Stimulated activated CD8-positive, alpha-beta memory T cell treated with anti-CD3 and anti-CD28 coated beads, Interleukin-7, amount 100 ng/mL, for 48 hours (primary cell): Measurements from ENCODE around the gene MAN1A1.

ENCODE experiments used
- DNase-seq, 2 donors: peaks; one replicate each; pipeline ENCODE4 v3.0.0-alpha.2; 2020; ENCODE audit warnings: low read depth in 1 of 2; ENCODE audit errors: extremely low read depth in 1 of 2

The MAN1A1 gene

DNA sequence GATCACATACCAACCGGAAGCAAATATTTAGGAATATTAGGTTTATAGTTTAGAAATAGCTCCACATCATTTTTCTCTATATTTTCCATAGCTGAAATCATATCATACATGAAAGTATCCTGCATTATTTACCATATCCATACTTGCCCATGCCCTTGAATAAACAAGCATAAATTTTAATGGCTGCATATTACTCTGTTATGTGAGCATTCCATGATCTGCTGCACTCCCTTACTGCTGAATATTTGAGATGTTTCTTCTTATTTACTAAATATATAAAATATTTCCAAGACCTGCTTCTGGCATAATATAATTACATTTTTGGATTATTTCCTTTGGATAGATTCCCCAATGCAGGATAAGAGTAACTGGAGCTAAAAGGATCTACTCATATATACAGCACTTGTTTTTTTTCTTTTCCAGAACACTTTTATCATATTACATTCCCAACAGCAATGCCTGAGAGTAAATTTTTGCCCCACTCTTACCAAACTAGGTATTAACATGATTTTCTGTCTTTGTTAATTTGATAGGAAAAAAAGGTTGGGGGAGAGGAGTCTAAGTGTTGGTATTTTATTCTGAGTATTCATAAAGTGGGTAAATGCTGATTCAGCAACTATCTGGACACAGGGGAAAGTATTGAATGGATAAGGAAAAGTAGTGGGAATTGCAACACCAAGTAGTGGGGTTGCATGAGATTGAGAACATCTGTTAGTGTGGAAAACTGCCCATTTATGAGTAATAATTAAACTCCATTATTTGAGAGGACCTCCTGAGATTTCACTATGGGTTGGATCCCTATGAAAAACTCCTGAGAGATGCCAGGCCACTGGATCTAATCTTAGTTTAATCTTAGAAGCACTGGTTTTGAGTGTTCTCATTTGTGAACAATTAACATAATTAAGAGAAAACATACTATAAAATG is 76.0 kb downstream of the MAN1A1 start:
- no peak for DNase-seq

GRCh38 chr6:119270545-119270944 is 79.0 kb downstream of the MAN1A1 start:
- no peak for DNase-seq

- no peak for DNase-seq
Observed at GRCh38 chr6:119269266-119270103, 80.1 kb downstream of the MAN1A1 start.

GRCh38 chr6:119267126-119267905 is 82.2 kb downstream of the MAN1A1 start:
- no peak for DNase-seq

- DNase-seq, result no peak
Observed at GRCh38 chr6:119264854-119265397, 84.6 kb downstream of the MAN1A1 start.

GRCh38 chr6:119262612-119263011 is 86.9 kb downstream of the MAN1A1 start:
- no peak for DNase-seq

DNA sequence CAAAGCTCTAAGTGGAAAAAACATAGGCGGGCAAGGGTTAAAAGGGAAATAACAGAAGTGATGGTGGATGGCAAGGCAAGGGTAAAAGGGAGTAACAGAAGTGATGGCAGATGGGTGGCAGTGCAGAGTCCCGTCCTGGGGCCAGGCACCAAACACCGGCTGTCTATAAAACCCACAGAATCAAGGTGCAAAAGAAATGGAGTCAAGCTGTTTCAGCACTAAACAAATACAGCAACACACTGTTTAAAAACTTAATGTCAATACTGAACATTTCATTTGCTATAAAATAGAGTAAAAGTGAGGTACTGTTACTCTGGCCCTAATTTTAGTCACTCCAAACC is 87.6 kb downstream of the MAN1A1 start:
- DNase-seq, result no peak

DNA sequence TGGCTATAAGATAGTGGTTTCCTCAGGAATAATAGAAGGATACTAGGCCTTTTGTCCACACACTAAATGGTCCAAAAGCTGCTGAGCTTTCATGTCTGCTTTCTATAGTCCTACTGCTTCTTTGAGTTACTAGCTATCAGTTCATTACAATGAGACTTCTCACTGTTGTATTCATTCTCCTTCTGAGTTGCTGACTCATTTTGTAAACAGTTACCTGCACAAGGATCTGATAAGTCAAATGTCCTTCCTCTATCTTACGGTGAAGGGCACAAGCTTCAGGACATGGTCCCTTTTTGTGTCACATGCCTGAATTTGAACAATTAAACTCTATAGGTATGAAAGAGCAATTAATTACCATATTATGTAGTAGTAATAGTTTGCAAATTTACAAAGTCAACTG is 90.5 kb downstream of the MAN1A1 start:
- no peak for DNase-seq

DNA sequence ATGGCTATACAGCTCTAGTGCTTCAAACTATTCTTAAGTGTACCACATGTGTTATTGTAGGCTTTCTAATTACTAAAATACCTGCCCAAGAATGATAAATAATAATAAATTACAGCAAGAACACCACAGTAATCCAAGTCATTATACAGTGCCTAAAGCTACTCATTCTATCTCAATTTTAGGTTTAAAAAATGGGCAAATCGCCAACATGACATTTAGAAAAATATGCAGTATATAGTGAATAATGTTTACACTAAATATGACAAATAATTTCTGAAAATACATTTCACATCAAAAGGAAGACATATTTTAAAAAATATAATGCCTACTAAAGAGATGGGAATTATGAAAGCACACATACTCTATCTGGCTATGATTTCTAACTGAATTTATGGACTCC is 91.8 kb downstream of the MAN1A1 start:
- no peak for DNase-seq

GRCh38 chr6:119256978-119257462 is 92.5 kb downstream of the MAN1A1 start:
- no peak for DNase-seq

DNA sequence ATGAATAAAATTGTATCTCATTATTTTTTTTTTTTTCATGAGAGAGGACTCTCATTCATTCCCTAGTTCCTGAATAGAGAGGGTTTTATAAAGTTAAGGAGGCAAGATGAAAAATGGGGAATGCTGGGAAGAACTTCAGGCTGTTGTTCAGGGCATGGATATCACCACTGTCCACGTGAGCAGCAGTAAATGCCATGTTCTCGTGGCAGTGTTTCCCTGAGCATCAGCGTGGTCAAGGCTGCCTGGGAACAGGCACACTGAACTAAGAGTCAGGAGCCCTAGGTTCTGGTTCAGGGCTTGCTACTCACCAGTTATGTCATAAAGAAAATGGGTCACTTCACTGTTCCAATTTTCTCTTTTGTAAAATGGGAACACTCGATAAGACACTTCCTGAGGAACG is 93.2 kb downstream of the MAN1A1 start:
- no peak for DNase-seq

DNA sequence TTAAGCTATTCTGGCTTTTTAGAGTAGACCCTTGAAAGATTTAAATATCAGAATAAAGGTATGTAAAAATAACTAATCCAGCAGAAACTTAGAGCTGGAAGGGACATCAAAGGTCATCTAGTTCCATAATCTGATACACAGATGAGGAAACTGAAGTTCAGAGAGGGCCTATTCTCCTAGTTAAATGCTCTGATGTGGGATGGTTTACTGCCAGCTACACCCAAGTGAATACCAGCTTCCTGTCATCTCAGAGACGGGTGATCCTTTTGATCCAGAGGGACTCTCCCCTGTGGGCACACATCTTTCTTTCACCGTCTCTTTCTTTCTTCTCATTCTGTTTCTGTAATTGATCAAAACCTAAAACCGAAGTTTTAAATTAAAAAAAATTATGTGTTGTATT is 94.1 kb downstream of the MAN1A1 start:
- no peak for DNase-seq

DNA sequence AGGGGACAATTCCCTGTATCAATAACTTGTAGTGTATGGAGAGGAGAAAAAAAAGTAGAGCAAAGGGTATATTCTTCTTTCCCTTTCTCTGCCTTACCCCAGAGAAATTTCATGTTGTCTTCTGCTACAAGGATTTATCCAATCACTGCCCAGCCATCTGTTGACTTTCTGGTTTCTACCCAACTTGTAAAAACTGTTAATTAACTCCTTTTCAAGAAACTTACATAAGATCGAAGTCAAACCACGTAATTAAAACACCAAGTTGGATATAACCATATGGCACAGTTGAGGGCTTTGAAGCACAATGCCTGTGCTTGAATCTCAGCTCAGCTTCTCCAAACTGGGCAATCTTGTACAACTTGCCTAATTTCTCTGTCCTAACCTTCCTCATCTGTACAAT is 99.5 kb downstream of the MAN1A1 start:
- no peak for DNase-seq

GRCh38 chr6:119249319-119249718 is 100.2 kb downstream of the MAN1A1 start:
- DNase-seq, result no peak

- no peak for DNase-seq
Observed at GRCh38 chr6:119247504-119247903, 102.1 kb downstream of the MAN1A1 start.

- DNase-seq, result no peak
Observed at GRCh38 chr6:119243657-119244056, 105.9 kb downstream of the MAN1A1 start.

DNA sequence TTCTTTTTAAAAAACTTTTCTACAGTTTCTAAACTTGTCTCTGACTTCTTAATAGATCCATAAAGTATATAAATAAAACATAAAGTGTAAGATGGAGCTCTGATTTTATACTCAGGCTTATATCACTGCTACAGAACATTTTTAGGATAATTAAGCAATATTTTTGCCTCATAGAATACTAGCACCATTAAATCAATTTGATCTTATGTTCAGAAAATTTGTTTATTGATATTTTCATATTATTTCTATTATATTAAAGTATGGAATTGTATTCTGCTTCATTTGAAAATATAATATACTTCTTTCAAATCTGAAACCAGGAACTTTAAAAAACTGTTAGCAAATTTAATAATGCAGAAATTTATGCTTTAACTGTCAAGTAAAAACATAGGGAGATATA is 106.5 kb downstream of the MAN1A1 start:
- DNase-seq, result no peak

GRCh38 chr6:119241540-119242309 is 107.8 kb downstream of the MAN1A1 start:
- no peak for DNase-seq

GRCh38 chr6:119241111-119241465 is 108.5 kb downstream of the MAN1A1 start:
- DNase-seq, result no peak
